HG03108 (cell line): Measurements from ENCODE around the gene KASH5.
A peak's percentile ranks its signal among the peaks of the same experiment; 100 is the strongest.

ENCODE experiments used
- ATAC-seq: cut with Tn5 transposase; IDR thresholded peaks from one replicate; pipeline ENCODE4 v1.9.1; 2021; ENCODE audit warnings: moderate library complexity; ENCODE audit not compliant: unreplicated experiment

The KASH5 gene, protein sequence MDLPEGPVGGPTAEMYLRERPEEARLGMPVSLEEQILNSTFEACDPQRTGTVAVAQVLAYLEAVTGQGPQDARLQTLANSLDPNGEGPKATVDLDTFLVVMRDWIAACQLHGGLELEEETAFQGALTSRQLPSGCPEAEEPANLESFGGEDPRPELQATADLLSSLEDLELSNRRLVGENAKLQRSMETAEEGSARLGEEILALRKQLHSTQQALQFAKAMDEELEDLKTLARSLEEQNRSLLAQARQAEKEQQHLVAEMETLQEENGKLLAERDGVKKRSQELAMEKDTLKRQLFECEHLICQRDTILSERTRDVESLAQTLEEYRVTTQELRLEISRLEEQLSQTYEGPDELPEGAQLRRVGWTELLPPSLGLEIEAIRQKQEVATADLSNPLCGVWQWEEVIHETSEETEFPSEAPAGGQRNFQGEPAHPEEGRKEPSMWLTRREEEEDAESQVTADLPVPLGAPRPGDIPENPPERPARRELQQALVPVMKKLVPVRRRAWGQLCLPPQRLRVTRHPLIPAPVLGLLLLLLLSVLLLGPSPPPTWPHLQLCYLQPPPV

DNA sequence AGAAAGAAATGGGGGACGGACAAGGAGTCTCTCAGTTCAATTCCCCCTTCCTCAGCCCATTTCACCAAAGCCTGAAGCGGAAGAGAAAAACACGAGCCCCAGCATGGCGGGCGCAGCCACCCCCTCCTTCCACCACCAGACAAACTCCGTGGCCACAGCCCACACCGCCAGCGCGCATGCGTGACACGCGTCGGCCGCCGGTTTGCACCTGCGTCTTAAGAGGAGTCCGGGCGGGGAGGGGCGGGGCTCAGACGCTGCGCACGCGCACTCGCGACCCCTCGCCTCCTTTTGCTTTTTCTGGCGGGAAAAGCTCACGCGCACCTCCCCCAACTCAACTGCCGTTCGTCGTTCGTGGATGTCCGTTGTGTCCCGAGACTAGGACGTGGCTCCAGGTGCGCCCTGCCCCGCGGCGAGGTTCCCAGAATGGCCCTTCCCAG is at the start of gene KASH5:
KASH5 (plus strand) TSS at position 314 of the 437 bp plus-strand sequence. CDS start 2,635 bp downstream, outside the sequence.
- no peak for ATAC-seq

DNA sequence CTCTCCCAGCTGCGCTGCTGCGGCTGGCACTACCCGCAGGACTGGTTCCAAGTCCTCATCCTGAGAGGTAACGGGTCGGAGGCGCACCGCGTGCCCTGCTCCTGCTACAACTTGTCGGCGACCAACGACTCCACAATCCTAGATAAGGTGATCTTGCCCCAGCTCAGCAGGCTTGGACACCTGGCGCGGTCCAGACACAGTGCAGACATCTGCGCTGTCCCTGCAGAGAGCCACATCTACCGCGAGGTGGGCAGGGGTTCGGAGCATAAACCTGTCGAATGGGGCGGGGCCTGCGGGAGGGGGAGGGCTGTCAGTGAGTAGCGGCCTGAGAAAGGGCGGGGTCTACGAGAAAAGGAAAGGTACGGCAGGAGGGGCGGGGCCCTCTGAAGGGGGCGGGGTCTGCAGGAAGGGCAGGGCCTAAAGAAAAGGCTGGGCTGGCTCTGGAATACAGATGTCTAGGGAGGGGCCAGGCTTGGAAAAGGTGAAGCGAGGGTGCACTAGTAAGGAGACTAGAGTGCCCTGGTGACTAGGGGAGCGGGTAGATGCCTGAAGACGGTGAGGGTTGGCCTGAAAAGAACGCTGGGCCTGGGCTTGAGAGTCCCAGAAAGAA is 49.3 kb upstream of the KASH5 start:
- no peak for ATAC-seq

DNA sequence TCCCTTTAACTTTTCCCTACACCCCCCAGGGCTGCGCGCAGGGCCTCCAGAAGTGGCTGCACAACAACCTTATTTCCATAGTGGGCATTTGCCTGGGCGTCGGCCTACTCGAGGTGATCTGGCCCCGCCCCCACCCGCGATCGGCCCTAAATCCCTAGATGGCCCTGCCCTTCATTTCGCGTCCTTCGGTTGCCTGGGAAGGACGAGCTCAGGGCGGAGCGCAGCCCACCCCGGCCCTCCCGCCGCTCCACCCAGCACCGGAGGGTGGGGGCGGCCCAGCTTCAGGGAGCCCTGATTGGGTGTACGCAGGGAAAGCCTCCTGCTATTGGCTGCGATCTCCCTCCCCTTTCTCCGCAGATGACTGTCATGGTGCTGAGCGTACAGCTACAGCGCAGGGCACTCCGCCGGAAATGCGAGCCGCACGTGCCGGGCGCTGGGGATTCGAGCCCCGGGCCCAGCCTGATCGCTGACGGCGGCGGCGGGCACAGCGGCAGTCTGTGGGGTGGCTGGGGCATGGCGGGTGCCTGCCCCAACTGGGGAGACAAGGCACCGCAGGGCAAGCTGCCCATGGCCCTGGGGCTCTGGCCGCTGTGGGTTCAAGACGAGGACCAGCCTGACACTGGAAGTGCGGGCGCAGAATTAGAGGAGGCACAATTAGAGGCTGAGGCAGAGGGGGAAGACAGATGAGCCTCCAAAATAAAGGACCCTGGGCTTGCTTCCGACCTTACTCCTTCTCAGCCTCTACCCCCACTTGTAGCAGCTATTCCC is 48.6 kb upstream of the KASH5 start:
- no peak for ATAC-seq

DNA sequence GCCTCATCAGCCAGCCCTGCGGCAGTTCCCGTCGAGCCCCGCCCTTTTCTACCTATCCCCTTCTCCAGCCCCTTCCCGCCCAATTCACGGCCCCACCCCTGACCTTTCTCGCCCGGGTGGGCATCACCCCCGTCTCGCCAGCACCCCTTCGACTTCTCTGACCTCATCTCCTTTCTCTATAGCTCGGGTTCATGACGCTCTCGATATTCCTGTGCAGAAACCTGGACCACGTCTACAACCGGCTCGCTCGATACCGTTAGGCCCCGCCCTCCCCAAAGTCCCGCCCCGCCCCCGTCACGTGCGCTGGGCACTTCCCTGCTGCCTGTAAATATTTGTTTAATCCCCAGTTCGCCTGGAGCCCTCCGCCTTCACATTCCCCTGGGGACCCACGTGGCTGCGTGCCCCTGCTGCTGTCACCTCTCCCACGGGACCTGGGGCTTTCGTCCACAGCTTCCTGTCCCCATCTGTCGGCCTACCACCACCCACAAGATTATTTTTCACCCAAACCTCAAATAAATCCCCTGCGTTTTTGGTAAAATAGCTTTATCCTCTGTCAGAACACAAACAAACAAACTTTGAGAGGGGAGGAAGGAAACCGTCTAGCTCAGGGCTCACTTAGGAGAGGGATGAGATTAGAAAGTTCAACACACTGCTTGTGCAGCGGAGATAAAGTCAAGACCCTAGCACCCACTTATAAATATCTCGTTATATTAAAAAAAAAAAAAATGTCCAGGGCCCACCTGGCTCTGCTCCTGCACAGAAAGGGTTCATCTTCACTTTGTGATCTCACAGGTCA is 47.8 kb upstream of the KASH5 start:
- peak; percentile 54 for ATAC-seq

DNA sequence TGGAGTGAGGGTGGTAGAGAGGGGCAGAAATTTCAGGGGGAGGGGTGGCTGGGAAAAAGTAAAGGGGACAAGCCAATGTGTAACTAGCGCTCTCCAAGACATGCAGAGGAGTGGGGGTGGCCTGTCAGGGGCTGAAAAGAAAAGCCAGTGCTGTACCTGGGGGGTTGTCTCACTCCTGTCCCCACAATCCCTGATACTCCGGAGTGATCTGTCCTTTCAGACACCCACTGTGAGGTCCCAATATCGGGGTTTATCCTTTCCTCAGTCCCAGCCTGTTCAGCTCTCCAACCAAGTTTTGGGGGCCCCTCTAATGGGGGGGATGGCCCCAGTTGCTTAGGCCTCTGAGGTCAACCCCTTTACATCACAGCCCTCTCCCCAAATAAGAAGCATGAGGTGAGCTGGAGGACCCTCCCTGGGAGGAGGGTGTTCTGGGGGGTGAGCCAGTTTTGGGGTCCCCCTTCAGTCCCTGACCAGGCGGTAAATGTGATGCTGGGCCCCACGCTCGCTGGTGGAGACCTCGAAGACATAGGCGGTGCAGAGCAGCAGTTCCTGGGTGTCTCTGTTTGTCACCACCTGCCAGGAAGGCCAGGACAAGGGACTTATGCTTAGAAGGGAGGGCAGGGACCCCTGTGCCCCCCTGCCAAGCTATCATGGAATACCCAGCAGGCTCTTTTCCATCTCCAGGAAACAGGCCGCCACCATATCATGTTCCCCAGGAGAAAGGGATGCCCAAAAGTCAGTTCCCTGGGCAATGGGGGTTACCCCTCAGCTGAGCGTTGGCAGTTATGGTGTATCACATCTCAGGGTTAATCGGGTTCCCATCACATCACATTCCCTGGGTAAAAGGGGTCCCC is 47.0 kb upstream of the KASH5 start:
- no peak for ATAC-seq

DNA sequence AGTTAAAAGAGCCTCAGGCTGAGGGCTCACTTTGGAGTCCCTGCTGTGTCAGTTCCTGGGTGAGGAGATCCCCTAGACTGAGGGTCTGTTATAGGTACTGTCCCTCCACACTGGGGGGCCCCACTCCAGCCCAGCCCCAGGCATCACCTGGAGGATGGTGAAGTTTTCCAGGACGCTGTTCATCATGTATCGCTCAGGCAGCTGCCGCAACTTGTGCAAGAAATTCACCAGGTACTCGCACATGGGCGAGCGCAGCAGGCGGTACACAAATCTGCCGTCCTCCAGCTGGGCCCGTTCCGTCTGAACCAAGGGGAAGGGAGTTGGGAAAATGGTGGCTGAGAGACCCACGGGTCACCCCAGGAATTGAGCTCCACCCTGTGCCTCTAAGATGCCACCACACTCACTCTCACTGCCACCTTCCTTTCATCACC is 45.7 kb upstream of the KASH5 start:
- no peak for ATAC-seq

DNA sequence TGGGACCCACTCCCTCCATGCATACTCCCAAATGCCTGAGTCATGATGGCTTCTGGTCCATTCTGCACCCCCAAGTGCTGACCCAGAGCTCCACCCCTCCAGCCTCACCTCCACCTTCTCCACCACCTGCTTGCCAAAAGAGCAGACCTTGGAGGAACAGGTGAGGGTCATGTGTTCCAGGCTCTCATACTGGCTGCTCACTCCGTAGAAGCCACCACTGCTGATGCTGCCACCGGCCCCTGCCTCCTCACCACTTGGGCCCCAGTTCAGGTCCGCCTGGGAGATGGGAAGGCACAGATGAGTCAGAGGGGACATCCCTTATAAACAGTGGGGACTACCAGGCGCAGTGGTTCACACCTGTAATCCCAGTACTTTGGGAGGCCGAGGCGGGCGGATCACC is 44.9 kb upstream of the KASH5 start:
- no peak for ATAC-seq

DNA sequence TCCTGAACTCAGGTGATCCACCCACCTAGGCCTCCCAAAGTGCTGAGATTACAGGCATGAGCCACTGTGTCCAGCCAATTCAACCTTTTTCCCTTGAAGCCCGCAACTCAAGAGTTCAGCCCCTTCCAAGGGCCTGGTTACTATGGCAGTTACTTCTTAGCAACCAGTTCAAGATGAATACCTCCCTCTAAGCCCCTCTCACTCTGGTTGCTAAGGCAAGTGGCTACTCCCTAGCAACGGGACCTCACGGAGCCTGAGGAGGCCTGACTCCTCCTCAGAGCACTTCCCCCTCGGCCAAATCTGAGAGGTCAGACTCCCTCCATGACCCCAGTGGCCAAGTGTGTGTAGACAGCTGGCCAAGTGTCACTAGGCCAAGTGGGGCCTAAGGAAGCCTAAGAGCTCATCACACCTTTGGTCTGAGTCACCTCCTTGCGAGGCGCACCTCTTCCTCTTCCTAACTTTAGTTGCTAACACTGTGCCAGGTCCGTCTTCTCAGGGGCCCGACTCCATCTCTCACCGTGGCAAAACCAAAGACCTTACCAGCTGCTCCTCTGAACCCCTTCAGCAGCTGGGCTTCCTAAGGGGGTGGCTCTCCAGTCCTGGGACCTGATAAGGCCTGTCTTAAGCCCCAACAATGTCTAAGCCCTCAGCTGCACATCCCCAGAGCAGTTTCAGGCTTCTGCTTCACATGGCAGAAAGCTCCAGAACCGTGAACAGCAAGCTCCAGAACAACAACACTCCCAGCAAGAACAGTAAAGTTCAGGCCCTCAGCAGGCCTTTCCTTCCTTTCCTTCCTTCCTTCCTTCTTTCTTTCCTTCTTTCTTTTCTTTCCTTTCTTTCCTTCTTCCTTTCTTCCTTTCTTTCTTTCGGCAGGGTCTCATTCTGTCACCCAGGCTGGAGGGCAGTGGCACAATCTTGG is 43.3 kb upstream of the KASH5 start:
- no peak for ATAC-seq

DNA sequence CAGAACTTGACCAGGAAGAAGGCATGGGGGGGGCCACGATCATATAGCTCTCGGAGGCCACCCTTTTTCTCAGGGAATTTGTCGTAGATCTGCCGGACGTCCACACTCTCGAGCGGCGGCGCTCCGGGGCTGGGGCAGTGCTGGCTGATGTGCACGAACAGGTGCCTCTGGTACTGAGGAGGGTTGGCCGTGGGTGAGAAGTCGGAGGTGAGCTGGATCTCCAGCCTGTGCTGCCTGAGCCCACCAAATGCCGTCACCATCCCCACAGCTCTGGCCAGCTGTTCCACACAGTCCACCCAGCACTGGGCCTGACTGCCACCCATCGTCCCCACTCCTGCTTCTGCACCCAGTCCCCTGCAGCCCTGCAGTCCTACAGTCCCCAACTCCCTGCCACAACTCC is 40.9 kb upstream of the KASH5 start:
- ATAC-seq: no peak

DNA sequence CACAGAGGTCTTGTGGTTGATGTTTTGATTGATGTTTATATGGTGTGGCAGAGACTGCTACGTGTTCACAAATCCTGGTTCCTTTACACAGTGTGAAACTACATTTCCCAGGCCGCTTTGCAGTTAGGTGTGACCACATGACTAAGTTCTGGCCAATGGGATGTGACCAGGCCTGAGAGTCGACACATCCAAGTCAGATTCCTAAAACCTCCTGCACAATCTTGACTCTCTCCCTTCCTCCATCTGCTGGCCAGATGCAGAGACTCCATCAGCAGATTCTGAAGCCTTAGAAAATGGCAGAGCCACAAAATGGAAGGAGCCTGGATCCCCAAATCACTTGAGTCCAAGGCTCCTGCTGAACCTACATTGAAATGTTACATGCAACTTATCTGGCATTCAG is 40.2 kb upstream of the KASH5 start:
- ATAC-seq: no peak

DNA sequence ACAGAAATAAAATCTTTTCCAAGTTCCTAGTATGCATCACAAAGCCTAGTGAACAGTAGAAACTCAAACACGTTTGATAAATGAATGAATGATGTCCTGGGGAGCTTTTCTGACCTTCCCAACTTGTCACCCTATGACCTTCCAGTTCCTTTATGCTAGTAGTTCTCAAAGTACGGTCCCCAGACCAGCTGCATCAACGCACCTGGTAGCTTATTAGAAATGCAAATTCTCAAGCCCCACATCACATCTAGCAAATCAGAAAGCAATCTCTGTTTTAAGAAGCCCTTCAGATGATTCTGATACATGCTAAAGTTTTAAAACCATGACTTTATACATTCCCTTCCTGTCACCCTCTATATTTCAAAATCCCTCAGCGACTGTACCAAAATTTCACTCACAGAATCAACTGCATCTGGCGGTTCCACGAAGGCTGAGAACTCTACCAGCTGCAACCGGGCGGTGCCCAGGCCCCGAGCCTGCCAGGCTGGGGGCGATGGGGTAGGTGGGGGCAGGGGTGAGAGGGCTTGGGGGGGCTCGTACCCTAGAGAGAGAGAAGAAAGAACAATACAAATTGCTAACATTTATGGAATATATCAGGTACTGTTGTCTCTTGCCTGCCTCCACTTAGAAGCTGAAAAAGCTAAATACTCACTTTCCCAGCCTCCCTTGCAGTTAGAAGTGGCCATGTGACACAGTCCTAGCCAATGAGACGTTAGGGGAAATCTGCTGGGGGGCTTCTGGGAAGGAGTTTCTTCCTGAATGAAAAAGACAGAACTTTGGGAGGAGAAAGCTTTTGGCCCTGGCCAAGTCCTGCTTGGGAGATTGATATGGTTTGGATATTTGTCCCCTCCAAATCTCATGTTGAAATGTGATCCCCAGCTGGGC is 39.5 kb upstream of the KASH5 start:
- ATAC-seq: no peak

DNA sequence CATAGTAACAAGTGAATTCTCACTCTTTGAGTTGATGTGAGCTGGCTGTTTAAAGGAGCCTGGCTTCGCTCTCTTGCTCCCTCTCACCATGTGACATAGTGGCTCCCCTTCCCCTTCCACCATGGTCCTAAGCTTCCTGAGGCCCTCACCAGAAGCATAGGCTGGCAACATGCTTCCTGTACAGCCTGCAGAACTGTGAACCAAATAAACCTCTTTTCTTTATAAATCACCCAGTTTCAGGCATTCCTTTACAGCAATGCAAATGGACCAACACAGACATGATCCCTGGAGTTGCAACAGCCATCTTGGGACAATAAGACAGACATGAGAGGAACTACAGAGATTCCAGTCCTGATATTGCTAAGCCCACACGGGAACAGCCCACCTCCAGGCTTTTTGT is 38.5 kb upstream of the KASH5 start:
- ATAC-seq: no peak

DNA sequence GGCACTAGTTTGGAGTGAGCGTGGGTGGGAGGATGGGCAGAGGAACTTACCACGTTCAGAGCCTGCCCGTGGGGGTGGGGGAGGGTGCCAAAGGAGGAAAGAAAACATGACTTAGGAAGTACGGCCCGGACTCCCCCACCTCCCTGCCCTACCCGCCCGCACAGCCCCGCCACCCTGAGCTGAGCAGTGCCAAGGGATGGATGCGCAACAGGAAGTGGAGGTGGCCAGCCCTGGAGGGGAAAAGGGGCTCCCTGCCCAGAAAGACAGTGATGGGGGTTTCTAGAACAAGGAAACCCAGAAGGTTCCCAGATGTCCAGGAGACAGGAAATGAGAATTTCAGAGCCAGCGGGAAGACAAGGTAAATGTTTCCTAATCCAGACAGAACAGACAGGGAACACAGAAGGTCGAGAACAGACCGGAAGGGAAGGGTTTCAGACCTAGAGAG is 32.1 kb upstream of the KASH5 start:
- no peak for ATAC-seq

DNA sequence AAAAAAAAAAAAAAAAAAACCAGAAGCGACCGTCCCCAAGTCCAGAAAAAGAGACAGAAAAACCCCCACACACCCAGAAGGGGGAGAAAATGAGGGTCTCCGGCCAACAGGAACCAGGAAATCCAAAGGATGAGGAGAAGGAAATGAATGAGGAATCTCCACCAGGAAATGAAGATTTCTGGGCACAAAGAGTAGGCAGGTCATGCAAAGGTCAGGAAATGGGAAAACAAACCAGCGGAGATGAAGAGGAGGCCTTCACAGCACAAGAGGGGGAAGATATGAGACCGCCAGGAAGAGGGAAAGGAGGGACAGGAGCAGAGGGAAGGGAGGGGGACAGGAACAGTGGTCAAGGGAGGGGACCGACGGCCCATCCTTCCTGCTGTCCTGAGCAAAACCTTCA is 31.7 kb upstream of the KASH5 start:
- no peak for ATAC-seq

DNA sequence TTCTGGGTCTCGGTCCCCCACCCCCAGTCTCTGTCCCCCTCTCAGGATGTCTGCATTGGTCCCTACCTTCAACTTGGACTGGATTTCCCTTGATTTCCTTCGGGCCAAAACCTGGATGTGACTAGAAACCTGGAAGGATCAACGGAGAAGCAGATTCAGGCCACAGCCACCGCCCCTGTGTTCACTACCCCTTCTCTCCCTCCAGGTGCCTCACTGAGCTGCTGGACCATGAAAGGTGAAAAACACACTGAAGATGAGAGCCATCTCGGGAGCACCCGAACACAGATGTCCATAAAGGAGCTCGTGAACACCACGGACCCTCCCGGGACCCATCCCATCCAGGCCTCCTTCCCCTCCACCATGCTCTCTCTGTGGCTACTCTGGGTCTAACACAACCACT is 30.9 kb upstream of the KASH5 start:
- ATAC-seq: no peak

DNA sequence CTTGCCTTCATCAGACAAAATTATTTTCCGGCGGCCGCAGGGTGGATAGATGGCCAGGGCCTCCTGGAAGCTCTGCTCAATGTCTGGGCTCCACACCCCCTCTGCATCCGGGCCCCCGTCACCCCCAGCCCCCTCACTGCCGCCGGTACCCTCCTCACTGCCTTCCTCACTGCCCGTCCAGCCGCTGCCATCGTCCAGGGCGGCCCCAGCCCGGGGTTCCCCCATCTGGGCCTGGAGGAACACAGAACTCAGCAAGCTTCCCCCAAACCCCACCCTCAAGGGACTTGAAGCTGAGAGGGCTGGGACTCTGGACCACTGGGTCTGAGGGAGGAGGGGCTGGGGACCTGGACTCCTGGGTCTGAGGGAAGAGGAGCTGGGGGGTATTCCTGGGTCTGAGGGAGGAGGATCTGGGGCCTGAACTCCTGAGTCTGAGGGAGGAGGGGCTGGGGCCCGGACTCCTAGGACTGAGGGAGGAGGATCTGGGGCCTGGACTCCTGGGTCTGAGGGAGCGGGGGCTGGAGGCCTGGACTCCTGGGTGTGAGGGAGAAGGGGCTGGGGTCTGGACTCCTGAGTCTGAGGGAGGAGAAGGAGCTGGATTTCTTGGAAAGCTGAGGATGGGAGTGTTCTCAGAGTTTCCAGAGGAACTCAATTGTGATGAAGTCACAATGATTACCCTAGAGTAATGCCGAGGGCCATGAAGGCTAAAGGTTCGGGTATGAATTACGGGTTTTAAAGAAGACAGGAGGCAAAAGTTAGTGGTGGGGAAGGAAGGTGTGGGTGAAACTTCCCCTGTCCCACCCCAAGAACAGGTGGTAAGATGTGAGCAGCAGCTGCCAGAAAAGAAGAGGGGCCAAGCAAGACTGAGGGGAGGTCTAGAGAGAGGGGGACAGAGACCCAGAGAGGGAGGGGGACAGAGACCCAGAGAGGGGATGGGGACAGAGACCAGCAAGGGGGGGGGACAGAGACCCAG is 27.9 kb upstream of the KASH5 start:
- ATAC-seq: no peak
